GM18505 (cell line): Measurements from ENCODE around the gene LSM7.

Source experiments
- ATAC-seq: cut with Tn5 transposase; IDR thresholded peaks from one replicate; pipeline ENCODE4 v1.9.1; 2021; ENCODE audit not compliant: unreplicated experiment
- POLR2A ChIP-seq: IDR thresholded peaks from 4 replicates; pipeline ENCODE4 v1.6.1; 2011; ENCODE audit warnings: borderline replicate concordance; ENCODE audit not compliant: insufficient read depth, insufficient read length; ENCODE audit errors: extremely low read depth

Gene LSM7

DNA sequence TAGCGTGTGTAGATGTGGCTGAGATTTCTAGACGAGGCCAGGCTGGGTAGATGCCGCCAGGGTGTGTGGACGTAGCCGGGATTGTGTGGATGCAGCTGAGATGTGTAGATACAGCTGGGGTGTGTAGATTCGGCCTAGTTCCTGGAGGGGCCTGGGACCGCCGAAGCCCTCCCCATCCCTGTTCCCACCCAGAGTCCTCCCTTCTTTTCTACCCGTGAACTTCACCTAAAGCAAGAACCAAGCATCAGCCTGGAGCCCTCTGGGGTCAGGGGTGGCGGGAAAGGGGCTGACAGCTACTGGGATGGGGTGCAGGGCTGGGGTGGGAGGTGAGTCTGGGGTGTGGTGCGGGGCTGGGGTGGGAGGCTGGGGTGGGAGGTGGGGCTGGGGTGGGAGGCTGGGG lies 32.4 kb upstream of the LSM7 start:
- TF ChIP-seq POLR2A: no peak
- ATAC-seq: no peak

- no peak for TF ChIP-seq POLR2A
- ATAC-seq: no peak
Measured at GRCh38 chr19:2359992-2360685, 31.8 kb upstream of the LSM7 start, which contains the start of gene TMPRSS9. TSS of gene TMPRSS9 (plus strand) at chr19:2360265. CDS start at chr19:2389786, 29,521 bp downstream.

DNA sequence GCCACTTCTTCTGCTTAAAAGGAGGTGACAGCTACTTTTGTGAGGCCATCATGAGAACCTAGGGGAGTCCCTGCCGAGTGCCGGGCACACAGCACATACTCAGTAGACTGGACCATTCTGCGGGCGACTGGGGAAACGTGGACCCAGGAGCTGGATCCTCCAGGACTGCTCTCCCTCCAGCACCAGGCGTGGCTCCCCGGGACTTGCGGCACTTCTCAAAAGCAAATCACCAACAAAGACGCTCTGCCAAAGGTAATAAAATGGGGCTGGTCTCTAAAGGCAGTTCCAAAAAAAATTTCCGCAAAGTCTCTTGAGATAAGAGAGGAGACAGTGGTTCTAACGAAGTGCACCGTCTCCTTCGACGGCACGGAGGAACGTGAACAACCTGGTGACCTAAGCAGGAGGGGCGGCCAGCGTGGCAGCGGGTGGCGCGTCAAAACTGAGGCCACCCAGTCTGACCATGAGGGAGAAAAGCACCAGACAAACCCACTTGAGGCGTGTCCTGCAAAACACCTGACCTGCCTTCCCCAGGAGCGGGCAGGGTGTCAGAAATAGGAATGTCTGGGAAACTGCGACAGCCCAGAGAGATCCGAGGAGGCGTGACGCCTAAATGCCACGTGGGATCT lies 30.3 kb upstream of the LSM7 start:
- TF ChIP-seq POLR2A: no peak
- ATAC-seq: no peak

DNA sequence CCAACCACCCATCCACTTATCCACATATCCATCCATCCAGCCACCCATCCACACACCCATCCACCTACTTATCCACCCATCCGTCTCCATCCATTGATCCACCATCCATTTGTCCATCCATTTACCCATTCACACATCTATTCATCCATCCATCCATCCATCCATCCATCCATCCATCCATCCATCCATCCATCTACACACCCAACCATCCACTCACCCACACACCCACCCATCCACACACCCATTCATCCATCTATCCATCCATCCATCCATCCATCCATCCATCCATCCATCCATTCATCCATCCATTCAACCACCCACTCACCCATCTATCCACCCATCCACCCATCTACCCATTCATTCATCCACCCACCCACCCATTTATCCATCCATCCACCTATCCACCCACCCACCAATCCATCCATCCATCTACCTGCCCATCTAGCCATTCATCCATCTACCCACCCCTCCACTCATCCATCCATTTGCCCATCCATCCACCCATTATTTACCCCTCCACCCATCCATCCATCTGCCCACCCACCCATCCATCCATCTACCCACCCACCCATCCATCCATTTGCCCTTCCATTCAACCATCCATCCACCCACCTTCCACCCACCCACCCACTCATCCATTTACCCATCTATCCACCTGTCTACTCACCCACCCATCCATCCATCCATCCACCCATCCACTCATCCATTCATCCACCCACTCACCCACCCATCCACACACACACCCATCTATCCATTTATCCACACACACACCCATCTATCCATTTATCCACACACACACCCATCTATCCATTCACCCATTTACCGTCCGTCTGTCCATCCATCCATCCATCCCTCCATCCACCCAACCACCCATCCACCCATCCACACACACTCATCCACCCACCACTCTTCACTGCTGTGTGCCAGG lies 29.2 kb upstream of the LSM7 start:
- no peak for TF ChIP-seq POLR2A
- no peak for ATAC-seq

- TF ChIP-seq POLR2A: no peak
- no peak for ATAC-seq
Measured at GRCh38 chr19:2356036-2356646, 27.8 kb upstream of the LSM7 start.

DNA sequence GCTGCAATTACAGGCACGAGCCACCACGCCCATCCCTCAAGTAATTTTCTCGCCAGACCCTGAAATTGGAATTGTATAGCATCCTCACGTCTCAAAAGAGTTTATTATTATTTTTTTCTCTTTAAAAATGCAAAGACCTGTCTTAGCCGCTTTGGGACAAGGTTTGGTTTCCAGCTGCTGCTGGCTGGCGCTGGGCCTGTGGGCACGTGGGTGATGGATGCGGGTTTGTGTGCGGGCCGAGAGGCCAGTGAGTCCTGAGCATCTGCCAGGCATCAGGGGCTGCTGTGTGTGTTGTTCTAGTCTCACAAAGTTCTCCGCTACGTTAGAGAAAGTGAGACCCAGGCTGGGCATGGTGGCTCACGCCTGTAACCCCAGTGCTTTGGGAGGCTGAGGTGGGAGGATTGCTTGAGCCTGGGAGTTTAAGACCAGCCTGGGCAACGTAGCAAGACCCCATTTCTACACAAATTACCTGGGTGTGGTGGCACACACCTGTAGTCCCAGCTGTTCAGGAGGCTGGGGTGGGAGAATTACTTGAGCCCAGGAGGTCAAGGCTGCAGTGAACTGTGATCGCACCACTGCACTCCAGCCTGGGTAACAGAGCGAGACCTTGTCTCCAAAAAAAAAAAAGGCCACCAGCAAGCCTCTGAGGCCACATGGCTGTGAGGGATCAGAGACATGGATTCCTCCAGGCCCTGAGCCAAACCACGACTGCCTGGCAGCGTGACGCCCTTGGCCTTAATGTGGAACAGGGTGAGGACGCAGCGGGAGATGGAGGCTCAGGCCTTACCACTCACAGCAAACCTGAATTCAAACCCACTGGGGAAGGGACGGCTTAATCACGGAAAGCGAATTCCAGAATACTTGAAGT lies 27.0 kb upstream of the LSM7 start:
- no peak for ATAC-seq
- TF ChIP-seq POLR2A: no peak

- ATAC-seq: no peak
- TF ChIP-seq POLR2A: no peak
Measured at GRCh38 chr19:2354670-2355069, 26.3 kb upstream of the LSM7 start.

DNA sequence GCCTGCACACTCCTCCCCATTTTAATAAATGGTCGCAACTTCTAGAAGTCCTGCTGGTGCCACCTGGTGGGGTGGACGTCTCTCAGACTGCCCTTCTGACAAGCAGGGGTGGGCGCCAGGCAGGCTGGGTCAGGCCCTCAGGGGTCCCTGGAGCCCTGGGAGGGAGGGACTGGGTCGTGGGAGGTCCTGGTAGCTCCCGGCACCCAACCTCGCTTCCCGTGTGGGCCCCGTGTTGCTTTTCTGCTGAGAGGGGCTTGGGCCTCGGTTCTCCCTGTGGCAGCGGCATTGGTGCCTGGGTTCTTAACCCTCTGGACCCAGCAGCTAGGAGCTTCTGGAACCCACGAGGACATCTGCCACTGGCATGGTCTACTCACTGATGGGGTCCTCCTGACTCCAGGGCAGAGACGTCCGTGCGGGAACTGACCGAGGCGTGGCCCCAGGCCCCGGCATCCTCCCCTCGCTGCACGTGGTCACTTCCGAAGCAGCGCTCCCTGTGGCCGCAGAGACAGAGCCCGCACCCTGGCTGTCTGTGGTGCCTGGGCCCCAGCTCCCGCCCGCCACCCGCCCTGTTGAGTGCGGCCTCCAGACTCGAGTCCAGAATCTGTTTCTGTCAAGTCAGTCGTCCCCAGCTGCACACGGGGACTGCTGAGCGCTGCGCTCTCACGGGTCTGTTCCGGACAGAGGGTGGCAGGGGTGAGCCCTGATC lies 25.7 kb upstream of the LSM7 start:
- TF ChIP-seq POLR2A: no peak
- ATAC-seq: no peak

- TF ChIP-seq POLR2A: no peak
- ATAC-seq: no peak
Measured at GRCh38 chr19:2353159-2353886, 24.9 kb upstream of the LSM7 start.

DNA sequence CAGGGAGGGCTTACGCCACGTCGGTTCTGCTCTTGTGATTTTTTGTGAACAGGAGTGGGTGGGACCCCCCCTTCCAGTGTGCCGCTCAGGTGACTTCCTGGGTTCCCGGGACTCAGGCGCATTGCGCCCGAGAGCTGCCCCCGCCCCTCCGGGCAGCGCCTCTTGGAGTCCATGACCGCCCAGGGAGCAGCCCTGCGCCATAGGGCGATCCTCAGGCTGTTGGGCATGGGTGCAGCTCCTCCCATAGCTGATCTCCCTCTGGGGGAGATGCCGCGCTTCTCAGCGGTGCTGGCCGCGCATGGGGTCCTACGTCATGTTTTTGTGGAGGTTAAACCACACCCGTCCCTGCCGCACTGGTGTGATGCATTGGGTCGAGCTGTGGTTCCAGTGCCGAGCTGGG lies 23.7 kb upstream of the LSM7 start:
- no peak for ATAC-seq
- no peak for TF ChIP-seq POLR2A

DNA sequence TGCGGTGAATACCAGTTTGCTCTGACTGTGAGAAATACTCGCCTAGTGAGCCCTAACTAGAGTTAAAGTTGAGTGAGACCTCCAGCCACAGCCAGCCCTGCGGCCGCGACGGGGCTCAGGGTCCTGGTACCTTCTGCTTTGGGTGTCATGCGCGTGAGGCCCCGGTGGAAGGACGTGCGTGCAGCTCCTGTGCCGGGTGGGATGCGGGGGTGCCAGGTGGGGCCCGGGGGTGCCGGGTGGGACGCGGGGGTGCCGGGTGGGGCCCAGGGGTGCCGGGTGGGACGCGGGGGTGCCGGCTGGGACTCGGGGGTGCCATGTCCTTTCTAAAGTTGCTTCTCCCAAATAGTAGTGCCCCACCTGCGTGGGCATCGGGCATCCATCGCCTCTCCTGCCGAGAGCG lies 23.2 kb upstream of the LSM7 start:
- ATAC-seq: no peak
- TF ChIP-seq POLR2A: no peak
